ENCODE measurements around the gene LIPC.

Gene LIPC

GRCh38 chr15:58396181-58396580 lies 35.6 kb upstream of the LIPC start:
- in situ Hi-C loops (cut with MboI; ENCODE audit: low sequenced_read_pairs, unreplicated experiment), result no loop called here
- TF ChIP-seq CTCF (IDR thresholded peaks at IDR 0.05; ENCODE audit: borderline replicate concordance, control extremely low read depth, extremely low read depth, insufficient read depth, missing control alignments), result no peak
- DNase-seq (ENCODE audit: low spot score), result no peak

GRCh38 chr15:58398071-58398470 lies 33.7 kb upstream of the LIPC start:
- TF ChIP-seq CTCF (IDR thresholded peaks at IDR 0.05; ENCODE audit: borderline replicate concordance, control extremely low read depth, extremely low read depth, insufficient read depth, missing control alignments), result no peak
- DNase-seq (ENCODE audit: low spot score), result no peak
- in situ Hi-C loops (cut with MboI; ENCODE audit: low sequenced_read_pairs, unreplicated experiment), result no loop called here

GRCh38 chr15:58398643-58399042 lies 33.1 kb upstream of the LIPC start:
- no peak for TF ChIP-seq CTCF (IDR thresholded peaks at IDR 0.05; ENCODE audit: borderline replicate concordance, control extremely low read depth, extremely low read depth, insufficient read depth, missing control alignments)
- no peak for DNase-seq (ENCODE audit: low spot score)
- in situ Hi-C loops (cut with MboI; ENCODE audit: low sequenced_read_pairs, unreplicated experiment), result no loop called here

- in situ Hi-C loops (cut with MboI; ENCODE audit: low sequenced_read_pairs, unreplicated experiment), result loop anchor here (10.0 kb wide), 1 partner anchor 65 kb away; no protein-coding TSS in a partner anchor
- TF ChIP-seq CTCF (IDR thresholded peaks at IDR 0.05; ENCODE audit: borderline replicate concordance, control extremely low read depth, extremely low read depth, insufficient read depth, missing control alignments), result no peak
- no peak for DNase-seq (ENCODE audit: low spot score)
Observed at GRCh38 chr15:58399739-58400138, 32.1 kb upstream of the LIPC start.

GRCh38 chr15:58401276-58401675 lies 30.5 kb upstream of the LIPC start:
- in situ Hi-C loops (cut with MboI; ENCODE audit: low sequenced_read_pairs, unreplicated experiment), result loop anchor here (10.0 kb wide), 1 partner anchor 64 kb away; no protein-coding TSS in a partner anchor
- no peak for DNase-seq (ENCODE audit: low spot score)
- no peak for TF ChIP-seq CTCF (IDR thresholded peaks at IDR 0.05; ENCODE audit: borderline replicate concordance, control extremely low read depth, extremely low read depth, insufficient read depth, missing control alignments)

- no peak for TF ChIP-seq CTCF (IDR thresholded peaks at IDR 0.05; ENCODE audit: borderline replicate concordance, control extremely low read depth, extremely low read depth, insufficient read depth, missing control alignments)
Observed at GRCh38 chr15:58401991-58402649, 29.7 kb upstream of the LIPC start.

More at GRCh38 chr15:58401991-58402649, 29.7 kb upstream of the LIPC start:
- DNase-seq (ENCODE audit: low spot score), result no peak
- in situ Hi-C loops (cut with MboI; ENCODE audit: low sequenced_read_pairs, unreplicated experiment), result loop anchor here (10.0 kb wide), 1 partner anchor 63 kb away; no protein-coding TSS in a partner anchor

Data from GM13976 (cell line).